ENCODE results near the gene GALNT14. TPM values are rescaled to one million over a fixed set of nuclear protein-coding genes. Genes with fewer than 3 reads are reported as not detected.

The GALNT14 gene
- total and polyA plus RNA-seq, 8 donors: 1.5 to 8.3 (median 5.3) TPM

GRCh38 chr2:30964334-30965005, 173.8 kb downstream of the GALNT14 start:
- Histone ChIP-seq H3K4me3 (no peak overlapping the region), H3K4me1 (no peaks in the 10 kb centered on the region), H3K27me3 (no peaks in the 10 kb centered on the region), H3K9me3 (no peaks in the 10 kb centered on the region), H3K36me3 (no peaks in the 10 kb centered on the region), H3K27ac (no peak overlapping the region)
- intact Hi-C loops (cut with DNase I): no loop called here
- no peak for ATAC-seq
- no peak for TF ChIP-seq CTCF (IDR thresholded peaks at IDR 0.05)
- DNase-seq: no peak

- Histone ChIP-seq H3K36me3 (no peaks in the 10 kb centered on the region), H3K27me3 (no peaks in the 10 kb centered on the region), H3K4me1 (no peaks in the 10 kb centered on the region), H3K27ac (no peak overlapping the region), H3K9me3 (no peaks in the 10 kb centered on the region), H3K4me3 (no peak overlapping the region)
- intact Hi-C loops (cut with DNase I): no loop called here
- DNase-seq: no peak
- no peak for TF ChIP-seq CTCF (IDR thresholded peaks at IDR 0.05)
- ATAC-seq: no peak
Measured at GRCh38 chr2:30963184-30963583, 175.1 kb downstream of the GALNT14 start.

GRCh38 chr2:30960213-30960612, 178.0 kb downstream of the GALNT14 start:
- no peak for TF ChIP-seq CTCF (IDR thresholded peaks at IDR 0.05)
- no peak overlapping the region for H3K27ac ChIP-seq
- no peaks in the 10 kb centered on the region for H3K4me1 ChIP-seq
- H3K4me3 ChIP-seq: no peak overlapping the region
- H3K9me3 ChIP-seq: no peaks in the 10 kb centered on the region
- no peak for DNase-seq
- intact Hi-C loops (cut with DNase I): no loop called here
- H3K27me3 ChIP-seq: no peaks in the 10 kb centered on the region
- H3K36me3 ChIP-seq: peaks cover 0 to 3% of the 10 kb centered on the region in 2 donors
- ATAC-seq: no peak

- H3K27ac ChIP-seq: no peak overlapping the region
- no peaks in the 10 kb centered on the region for H3K9me3 ChIP-seq
- TF ChIP-seq CTCF (IDR thresholded peaks at IDR 0.05): no peak
- no peaks in the 10 kb centered on the region for H3K4me1 ChIP-seq
- ATAC-seq: no peak
- H3K4me3 ChIP-seq: no peak overlapping the region
- H3K36me3 ChIP-seq: peaks cover 0 to 3% of the 10 kb centered on the region in 2 donors
- no peak for DNase-seq
- intact Hi-C loops (cut with DNase I): no loop called here
- H3K27me3 ChIP-seq: no peaks in the 10 kb centered on the region
Measured at GRCh38 chr2:30959653-30960052, 178.6 kb downstream of the GALNT14 start.

- intact Hi-C loops (cut with DNase I): no loop called here
- Histone ChIP-seq H3K27ac (no peak overlapping the region), H3K9me3 (no peaks in the 10 kb centered on the region), H3K27me3 (no peaks in the 10 kb centered on the region), H3K4me3 (no peak overlapping the region), H3K36me3 (peaks cover 0 to 3% of the 10 kb centered on the region in 2 donors), H3K4me1 (no peaks in the 10 kb centered on the region)
- DNase-seq (no peak), ATAC-seq (no peak)
- no peak for TF ChIP-seq CTCF (IDR thresholded peaks at IDR 0.05)
Measured at GRCh38 chr2:30958918-30959265, 179.3 kb downstream of the GALNT14 start.
